Upper lobe of left lung (tissue), 6 donors: ENCODE results near the gene PLCB4. TPM values are rescaled to one million over a fixed set of nuclear protein-coding genes. Genes with fewer than 3 reads are reported as not detected.

ENCODE experiments used
- ATAC-seq, 2 donors: fragments of 200-7000 bp; cut with Tn5 transposase; one replicate each; pipeline ENCODE4 v1.9.1; 2022; ENCODE audit warnings: mild to moderate bottlenecking in 2 of 2, moderate library complexity in 2 of 2; ENCODE audit not compliant: low FRiP score in 2 of 2
- DNase-seq, 2 donors: peaks; one replicate each; pipeline ENCODE4 v3.0.0-alpha.2; 2019 to 2020
- H3K27ac ChIP-seq, 4 donors: fragments of 200-600 bp; sonication (generic); one replicate each; pipeline ENCODE4 v1.5.1; 2016 to 2019
- H3K27me3 ChIP-seq, 4 donors: fragments of 200-600 bp; sonication (generic); one replicate each; pipeline ENCODE4 v1.5.1; 2017 to 2019
- H3K36me3 ChIP-seq, 4 donors: fragments of 200-600 bp; sonication (generic); one replicate each; pipeline ENCODE4 v1.5.1; 2016 to 2019
- H3K4me1 ChIP-seq, 4 donors: fragments of 200-600 bp; sonication (generic); one replicate each; pipeline ENCODE4 v1.5.1; 2018 to 2019
- H3K4me3 ChIP-seq, 4 donors: fragments of 200-600 bp; sonication (generic); one replicate each; pipeline ENCODE4 v1.5.1; 2017 to 2019; ENCODE audit warnings: mild to moderate bottlenecking in 2 of 4, moderate library complexity in 1 of 4
- H3K9me3 ChIP-seq, 4 donors: fragments of 200-600 bp; sonication (generic); one replicate each; pipeline ENCODE4 v1.5.1; 2018 to 2019
- EP300 ChIP-seq, 4 donors: sonication (generic); formaldehyde crosslinking; IDR thresholded peaks; one replicate each; pipeline ENCODE4 v1.5.1; 2017; ENCODE audit warnings: antibody characterized with exemption in 4 of 4, control low read depth in 2 of 4
- POLR2A ChIP-seq, 4 donors: fragments of 450-650 bp; IDR thresholded peaks; one replicate each; pipeline ENCODE4 v1.5.1; 2016 to 2017; ENCODE audit warnings: antibody characterized with exemption in 4 of 4, mild to moderate bottlenecking in 2 of 4
- POLR2AphosphoS5 ChIP-seq, 2 donors: sonication (generic); formaldehyde crosslinking; IDR thresholded peaks; one replicate each; pipeline ENCODE4 v1.5.1; 2017; ENCODE audit warnings: antibody characterized with exemption in 2 of 2
- WGBS, 2 donors: methylation state at CpG; one replicate each; pipeline ENCODE4 v1.1.5; 2017 to 2018; 5-methylcytosine and 5-hydroxymethylcytosine counted together
- total RNA-seq, 6 donors: library from RNA; depleted of rRNA in 4 of 6; stranded (reverse); fragments of >200 nt in 4 of 6; gene quantifications; one replicate each; pipeline versions ENCODE4 v1.1.0 to v1.2.1, GENCODE V29; 2016 to 2021
- TF ChIP-seq, protein P1 (sequence below), 6 experiments: fragments of 450-650 bp in 4 of 6; fragments of 200-600 bp in 2 of 6; sonication (generic) in 2 of 6; IDR thresholded peaks; one replicate each; pipeline ENCODE4 v1.5.1; 2016 to 2019; ENCODE audit warnings: antibody characterized with exemption in 6 of 6
- donor health status: DM: no; HTN: no; CAD: no; lungs with moderate emphysema.
- donor health status: DM: no; HTN: yes; CAD: no; lungs with severe emphysema.

Gene PLCB4
- total RNA-seq, 6 donors from 2014 or later, result 5.7 to 15.2 (median 8.2) TPM

DNA sequence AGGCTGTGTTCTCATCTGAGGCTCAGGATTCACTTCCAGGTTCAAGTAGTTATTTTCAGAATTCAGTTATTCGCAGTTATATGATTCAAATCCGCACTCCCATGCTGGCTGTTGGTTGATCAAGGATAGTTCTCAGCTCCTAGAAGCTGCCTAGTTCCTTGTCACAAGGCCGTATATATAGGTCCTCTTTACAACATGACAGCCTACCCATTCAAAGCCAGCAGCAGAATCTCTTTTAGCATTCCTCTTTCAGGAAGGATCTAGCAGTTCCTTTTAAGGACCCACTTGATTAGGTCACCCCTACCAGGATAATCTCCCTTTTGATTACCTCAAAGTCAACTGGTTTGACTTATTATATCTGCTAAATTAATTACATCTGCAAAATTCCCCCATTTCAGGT is 421.7 kb downstream of the PLCB4 start:
- H3K36me3 ChIP-seq, result no peaks in the 10 kb centered on the region
- H3K9me3 ChIP-seq, result no peaks in the 10 kb centered on the region
- H3K4me3 ChIP-seq, result no peak overlapping the region
- DNase-seq (no peak), ATAC-seq (no peak)
- no peaks in the 10 kb centered on the region for H3K4me1 ChIP-seq
- WGBS, 2 donors, result 84 to 94% methylated on average over 3 of the region's 3 CpGs
- TF ChIP-seq POLR2A (IDR thresholded peaks at IDR 0.05), result no peak
- TF ChIP-seq EP300 (IDR thresholded peaks at IDR 0.05), result no peak
- TF ChIP-seq POLR2AphosphoS5 (IDR thresholded peaks at IDR 0.05), result no peak
- TF ChIP-seq, protein P1, sequence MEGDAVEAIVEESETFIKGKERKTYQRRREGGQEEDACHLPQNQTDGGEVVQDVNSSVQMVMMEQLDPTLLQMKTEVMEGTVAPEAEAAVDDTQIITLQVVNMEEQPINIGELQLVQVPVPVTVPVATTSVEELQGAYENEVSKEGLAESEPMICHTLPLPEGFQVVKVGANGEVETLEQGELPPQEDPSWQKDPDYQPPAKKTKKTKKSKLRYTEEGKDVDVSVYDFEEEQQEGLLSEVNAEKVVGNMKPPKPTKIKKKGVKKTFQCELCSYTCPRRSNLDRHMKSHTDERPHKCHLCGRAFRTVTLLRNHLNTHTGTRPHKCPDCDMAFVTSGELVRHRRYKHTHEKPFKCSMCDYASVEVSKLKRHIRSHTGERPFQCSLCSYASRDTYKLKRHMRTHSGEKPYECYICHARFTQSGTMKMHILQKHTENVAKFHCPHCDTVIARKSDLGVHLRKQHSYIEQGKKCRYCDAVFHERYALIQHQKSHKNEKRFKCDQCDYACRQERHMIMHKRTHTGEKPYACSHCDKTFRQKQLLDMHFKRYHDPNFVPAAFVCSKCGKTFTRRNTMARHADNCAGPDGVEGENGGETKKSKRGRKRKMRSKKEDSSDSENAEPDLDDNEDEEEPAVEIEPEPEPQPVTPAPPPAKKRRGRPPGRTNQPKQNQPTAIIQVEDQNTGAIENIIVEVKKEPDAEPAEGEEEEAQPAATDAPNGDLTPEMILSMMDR (IDR thresholded peaks at IDR 0.05), result no peak
- H3K27me3 ChIP-seq, result no peaks in the 10 kb centered on the region
- H3K27ac ChIP-seq, result no peak overlapping the region

DNA sequence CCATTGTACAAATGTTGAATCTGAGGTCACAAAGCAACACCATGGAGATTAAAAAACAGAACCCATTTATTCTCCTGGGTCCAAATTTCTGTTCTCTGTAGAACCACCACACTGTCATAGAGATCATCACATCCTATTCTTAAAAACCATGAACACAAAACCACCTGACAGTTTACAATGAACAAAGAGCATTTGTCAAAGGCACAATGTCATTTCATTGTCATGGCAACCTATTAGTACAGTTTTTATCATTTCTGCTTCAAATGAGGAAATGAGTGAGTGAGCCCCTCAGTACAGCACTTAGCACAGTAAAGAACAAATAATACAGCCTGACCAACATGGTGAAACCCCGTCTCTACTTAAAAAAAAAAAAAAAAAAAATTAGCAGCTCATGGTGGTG is 422.4 kb downstream of the PLCB4 start:
- TF ChIP-seq EP300 (IDR thresholded peaks at IDR 0.05) (no peak), POLR2AphosphoS5 (IDR thresholded peaks at IDR 0.05) (no peak), POLR2A (IDR thresholded peaks at IDR 0.05) (no peak)
- TF ChIP-seq, protein P1 (IDR thresholded peaks at IDR 0.05), result no peak
- no peak overlapping the region for H3K27ac ChIP-seq
- WGBS, 2 donors, result 56 to 79% methylated on average over 1 of the region's 1 CpG
- H3K9me3 ChIP-seq, result no peaks in the 10 kb centered on the region
- ATAC-seq, result no peak
- no peaks in the 10 kb centered on the region for H3K36me3 ChIP-seq
- H3K4me3 ChIP-seq, result no peak overlapping the region
- H3K27me3 ChIP-seq, result no peaks in the 10 kb centered on the region
- H3K4me1 ChIP-seq, result no peaks in the 10 kb centered on the region
- DNase-seq, result no peak

DNA sequence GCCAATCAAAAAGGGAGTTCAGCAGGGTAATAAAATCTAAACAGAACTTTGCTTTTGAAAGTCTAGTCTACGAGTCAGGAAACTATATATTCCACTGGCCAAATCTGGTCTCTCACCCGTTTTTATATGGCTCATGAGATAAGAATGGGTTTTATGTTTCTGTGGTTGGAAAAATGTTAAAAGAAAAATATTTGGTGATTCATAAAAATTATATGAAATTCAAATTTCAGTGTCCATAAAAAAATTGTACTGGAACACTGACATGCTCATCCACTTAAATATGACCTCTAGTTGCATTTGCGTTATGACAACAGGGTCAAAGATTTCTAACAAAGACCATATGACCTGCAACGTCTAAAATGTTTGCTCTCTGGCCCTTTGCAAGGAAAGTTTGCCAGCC is 423.2 kb downstream of the PLCB4 start:
- Histone ChIP-seq H3K27me3 (no peaks in the 10 kb centered on the region), H3K4me3 (no peak overlapping the region), H3K9me3 (no peaks in the 10 kb centered on the region), H3K27ac (no peak overlapping the region), H3K36me3 (no peaks in the 10 kb centered on the region), H3K4me1 (no peaks in the 10 kb centered on the region)
- no peak for DNase-seq
- 74% methylated on average over 4 of the region's 4 CpGs for WGBS, 2 donors
- ATAC-seq, result no peak
- TF ChIP-seq EP300 (IDR thresholded peaks at IDR 0.05) (no peak), POLR2A (IDR thresholded peaks at IDR 0.05) (no peak), POLR2AphosphoS5 (IDR thresholded peaks at IDR 0.05) (no peak)
- TF ChIP-seq, protein P1 (IDR thresholded peaks at IDR 0.05), result no peak

DNA sequence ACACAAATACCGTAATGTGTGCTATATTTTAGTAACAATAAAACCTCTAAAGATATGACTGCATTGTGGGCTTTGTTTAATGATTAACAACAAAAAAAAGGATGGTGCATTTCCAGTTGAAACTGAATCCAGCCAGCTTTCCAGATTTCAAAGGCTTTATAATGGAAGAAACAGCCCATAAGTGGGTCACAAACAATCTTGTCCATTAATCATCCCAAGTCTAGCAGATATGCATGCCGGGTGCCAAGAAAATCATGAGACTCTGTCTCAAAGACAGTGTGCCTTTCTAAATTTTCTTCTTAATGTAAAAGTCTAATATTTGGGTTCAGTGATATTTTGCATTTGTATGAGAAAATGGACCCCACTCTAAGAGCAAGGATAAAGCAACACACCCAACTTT is 424.9 kb downstream of the PLCB4 start:
- no peak overlapping the region for H3K4me3 ChIP-seq
- H3K9me3 ChIP-seq, result no peaks in the 10 kb centered on the region
- no peak overlapping the region for H3K27ac ChIP-seq
- no peak for DNase-seq
- H3K27me3 ChIP-seq, result no peaks in the 10 kb centered on the region
- no peak for TF ChIP-seq POLR2AphosphoS5 (IDR thresholded peaks at IDR 0.05)
- TF ChIP-seq, protein P1 (IDR thresholded peaks at IDR 0.05), result no peak
- no peak for TF ChIP-seq POLR2A (IDR thresholded peaks at IDR 0.05)
- no peak for TF ChIP-seq EP300 (IDR thresholded peaks at IDR 0.05)
- H3K4me1 ChIP-seq, result no peaks in the 10 kb centered on the region
- no peaks in the 10 kb centered on the region for H3K36me3 ChIP-seq
- ATAC-seq, result no peak
- 70 to 73% methylated on average over 2 of the region's 2 CpGs for WGBS, 2 donors

DNA sequence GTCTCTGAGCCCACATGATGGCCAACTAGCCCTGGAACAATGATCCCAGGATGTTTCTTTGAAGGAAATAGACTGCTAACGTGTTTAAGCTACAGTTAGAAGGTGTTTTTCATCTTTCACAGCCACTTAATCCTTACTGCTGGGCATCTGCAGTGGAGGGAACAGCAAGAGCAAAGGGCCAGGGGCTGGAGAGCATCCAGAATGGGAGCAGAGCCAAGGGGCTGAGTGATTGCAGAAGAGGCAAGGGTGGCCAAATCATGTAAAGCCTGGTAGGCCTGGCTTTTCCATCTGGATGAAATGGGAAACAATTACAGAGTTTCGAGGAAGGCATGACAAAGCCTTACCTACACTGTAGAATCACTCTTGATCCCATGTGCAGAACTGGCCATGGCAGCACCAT is 426.8 kb downstream of the PLCB4 start:
- Histone ChIP-seq H3K9me3 (no peaks in the 10 kb centered on the region), H3K27ac (no peak overlapping the region), H3K4me1 (no peaks in the 10 kb centered on the region), H3K27me3 (no peaks in the 10 kb centered on the region), H3K36me3 (no peaks in the 10 kb centered on the region), H3K4me3 (no peak overlapping the region)
- ATAC-seq (no peak), DNase-seq (no peak)
- 55 to 69% methylated on average over 2 of the region's 2 CpGs for WGBS, 2 donors
- TF ChIP-seq POLR2A (IDR thresholded peaks at IDR 0.05) (no peak), POLR2AphosphoS5 (IDR thresholded peaks at IDR 0.05) (no peak)
- TF ChIP-seq, protein P1 (IDR thresholded peaks at IDR 0.05), result no peak
